Lung (tissue), 12 donors: ENCODE data around the gene HOXA5. TPM values are rescaled to one million over a fixed set of nuclear protein-coding genes. Genes with fewer than 3 reads are reported as not detected.

Experiments
- ATAC-seq: fragments of 200-7000 bp; cut with Tn5 transposase; one replicate; pipeline ENCODE4 v1.9.1; 2020; ENCODE audit warnings: moderate number of reproducible peaks; ENCODE audit not compliant: insufficient read depth, low FRiP score
- DNase-seq, 3 donors: peaks; one replicate each; pipeline ENCODE4 v3.0.0-alpha.2; 2013 to 2017
- H3K27ac ChIP-seq, 2 donors: one replicate each; pipeline ENCODE4 v1.5.1; 2013; ENCODE audit warnings: mild to moderate bottlenecking in 2 of 2, moderate library complexity in 2 of 2, control low read depth in 1 of 2, inconsistent platforms in 1 of 2, low read depth in 1 of 2, low read length in 1 of 2
- H3K27me3 ChIP-seq, 3 donors: one replicate each; pipeline ENCODE4 v1.5.1; 2013; ENCODE audit warnings: low read length in 2 of 3; ENCODE audit not compliant: control insufficient read depth in 3 of 3, insufficient read depth in 3 of 3
- H3K36me3 ChIP-seq, 4 donors: one replicate each; pipeline ENCODE4 v1.5.1; 2013; ENCODE audit warnings: low read length in 4 of 4, mild to moderate bottlenecking in 1 of 4, moderate library complexity in 1 of 4; ENCODE audit not compliant: control insufficient read depth in 4 of 4, insufficient read depth in 4 of 4
- H3K4me1 ChIP-seq, 5 donors: one replicate each; pipeline ENCODE4 v1.5.1; 2013; ENCODE audit warnings: low read length in 5 of 5, mild to moderate bottlenecking in 2 of 5, moderate library complexity in 1 of 5; ENCODE audit not compliant: control insufficient read depth in 5 of 5, insufficient read depth in 5 of 5
- H3K4me3 ChIP-seq: one replicate; pipeline ENCODE4 v1.5.1; 2013; ENCODE audit warnings: mild to moderate bottlenecking, control low read depth, moderate library complexity
- H3K9ac ChIP-seq, 2 donors: one replicate each; pipeline ENCODE4 v1.5.1; 2013; ENCODE audit warnings: low read length in 2 of 2, control low read depth in 1 of 2; ENCODE audit not compliant: insufficient read depth in 1 of 2
- H3K9me3 ChIP-seq, 4 donors: one replicate each; pipeline ENCODE4 v1.5.1; 2013; ENCODE audit warnings: low read length in 3 of 4, mild to moderate bottlenecking in 1 of 4, moderate library complexity in 1 of 4; ENCODE audit not compliant: control insufficient read depth in 4 of 4, insufficient read depth in 3 of 4
- CTCF ChIP-seq: IDR thresholded peaks from 2 replicates; pipeline ENCODE4 v1.5.1; 2012; ENCODE audit warnings: mild to moderate bottlenecking; ENCODE audit errors: control extremely low read depth, extremely low read depth
- WGBS, 2 donors: extraction: QIAGEN DNeasy Blood & Tissue Kit; methylation state at CpG; one replicate each; pipeline ENCODE4 v1.1.7; 2013; 5-methylcytosine and 5-hydroxymethylcytosine counted together
- polyA plus RNA-seq, 2 donors: library from polyadenylated mRNA; stranded (reverse); fragments of 200-250 nt; gene quantifications; one replicate each; pipeline ENCODE4 v1.2.1, GENCODE V29; 2013
- total RNA-seq, 2 donors: library from RNA; depleted of rRNA in 1 of 2; stranded (reverse); fragments of >200 nt in 1 of 2; gene quantifications; one replicate each; pipeline ENCODE4 v1.2.1, GENCODE V29; 2014 to 2021
- donor health status: control.
- donor health status: control.
- donor health status: Bipolar disorder and iron deficiency.
- donor health status: healthy.
- donor health status: DM: yes; HTN: yes; CAD: no.

Gene HOXA5
- total and polyA plus RNA-seq, 4 donors: 9.2 to 61.9 (median 15.2) TPM

DNA sequence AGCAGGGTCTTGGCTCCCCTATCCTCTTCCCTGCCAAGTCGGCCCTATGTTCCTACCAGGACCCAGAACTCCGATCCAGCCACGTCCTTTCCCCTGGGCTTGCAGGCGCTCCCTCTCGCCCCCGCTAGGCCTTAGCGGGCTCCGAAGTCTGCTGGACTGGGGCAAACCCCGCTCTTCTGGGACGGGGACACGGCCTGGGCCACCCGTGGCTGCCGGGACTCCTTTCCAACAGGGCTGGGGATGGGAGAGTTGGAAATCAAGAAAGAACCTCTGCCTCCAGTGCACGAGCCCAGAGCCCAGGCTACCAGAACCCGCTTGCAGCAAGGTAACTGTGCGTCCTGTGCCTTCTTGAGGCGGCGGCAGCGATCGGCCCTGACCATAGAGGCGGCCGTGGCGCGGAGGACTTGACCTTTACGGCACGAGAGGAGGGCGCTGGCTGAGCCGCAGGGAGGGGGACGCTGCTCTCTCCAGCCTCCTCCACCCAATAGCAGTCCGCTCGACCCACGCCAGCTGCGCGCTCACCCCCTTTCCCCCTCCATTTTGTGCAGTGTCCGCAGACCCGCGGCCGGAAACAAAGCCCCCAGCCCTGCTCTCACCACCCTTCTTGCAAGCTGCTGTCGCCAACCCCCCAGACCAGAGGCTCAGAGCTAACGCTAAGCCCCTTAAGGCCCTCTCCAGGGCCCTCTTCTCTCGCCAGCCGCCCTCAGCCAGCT is 48.5 kb upstream of the HOXA5 start:
- ATAC-seq (no peak), DNase-seq (peak in 2 of 3 donors; percentile 16)
- no peak for TF ChIP-seq CTCF
- no peak overlapping the region for H3K9ac ChIP-seq
- WGBS, 2 donors: 10 to 17% methylated on average over 39 to 42 of the region's 42 CpGs
- H3K27ac ChIP-seq: no peak overlapping the region
- H3K36me3 ChIP-seq: no peaks in the 10 kb centered on the region
- peaks cover 0 to 6% (median 0%) of the 10 kb centered on the region in 4 donors for H3K9me3 ChIP-seq
- H3K4me1 ChIP-seq: peaks cover 0 to 25% (median 10%) of the 10 kb centered on the region in 5 donors
- H3K4me3 ChIP-seq: no peak overlapping the region
- peaks cover 3 to 98% (median 94%) of the 10 kb centered on the region in 3 donors for H3K27me3 ChIP-seq

GRCh38 chr7:27191161-27191731 is 47.8 kb upstream of the HOXA5 start:
- Histone ChIP-seq H3K9me3 (peaks cover 0 to 6% (median 0%) of the 10 kb centered on the region in 4 donors), H3K27ac (no peak overlapping the region), H3K4me1 (peaks cover 0 to 25% (median 10%) of the 10 kb centered on the region in 5 donors), H3K27me3 (peaks cover 3 to 98% (median 94%) of the 10 kb centered on the region in 3 donors), H3K4me3 (no peak overlapping the region), H3K36me3 (no peaks in the 10 kb centered on the region), H3K9ac (no peak overlapping the region)
- WGBS, 2 donors: 29 to 46% methylated on average over 15 of the region's 15 CpGs
- ATAC-seq (no peak), DNase-seq (peak in 1 of 3 donors; percentile 9)
- TF ChIP-seq CTCF: no peak

DNA sequence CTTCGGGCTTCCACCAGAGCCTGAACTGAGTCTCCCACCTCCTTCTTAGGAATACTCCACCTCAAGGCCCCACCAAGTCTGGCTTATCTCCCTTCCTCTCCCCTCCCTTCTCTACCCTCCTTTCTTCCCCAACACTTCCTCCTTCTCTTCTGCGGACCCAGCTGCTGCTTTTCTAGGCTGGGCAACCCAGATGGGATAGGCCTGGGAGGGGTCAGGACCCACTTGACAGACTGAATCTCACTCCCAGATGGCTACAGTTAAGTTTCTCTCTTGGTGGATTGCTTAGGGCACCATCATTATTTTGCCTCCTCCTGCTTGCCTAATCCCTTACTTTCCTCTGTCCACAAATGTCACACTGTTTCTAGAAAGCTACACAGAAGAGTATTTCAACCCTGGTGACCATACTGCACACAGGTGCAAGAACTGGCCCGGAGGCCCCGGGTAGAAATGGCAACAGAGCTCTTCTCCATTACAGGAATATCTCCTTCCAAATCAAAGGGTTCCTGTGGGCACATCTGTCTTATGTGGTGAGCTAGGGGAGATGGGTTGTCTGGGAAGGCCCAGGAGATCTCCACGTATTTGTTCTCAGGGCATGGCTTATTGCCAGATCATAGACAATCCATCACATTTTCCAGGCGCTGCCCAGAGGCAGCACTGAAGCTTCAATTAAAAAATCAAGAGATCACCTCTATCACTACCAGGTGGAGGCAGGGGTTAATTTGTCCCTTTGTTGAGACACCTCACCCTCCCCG is 46.7 kb upstream of the HOXA5 start:
- 40 to 46% methylated on average over 7 of the region's 7 CpGs for WGBS, 2 donors
- ATAC-seq (no peak), DNase-seq (peak in 1 of 3 donors; percentile 8)
- TF ChIP-seq CTCF: no peak
- H3K27me3 ChIP-seq: peaks cover 3 to 98% (median 94%) of the 10 kb centered on the region in 3 donors
- H3K9me3 ChIP-seq: peaks cover 0 to 9% (median 0%) of the 10 kb centered on the region in 4 donors
- no peak overlapping the region for H3K4me3 ChIP-seq
- no peak overlapping the region for H3K27ac ChIP-seq
- peaks cover 0 to 27% (median 16%) of the 10 kb centered on the region in 5 donors for H3K4me1 ChIP-seq
- no peak overlapping the region for H3K9ac ChIP-seq
- H3K36me3 ChIP-seq: no peaks in the 10 kb centered on the region
